ENCODE data around the gene LSMEM2. TPM values are rescaled to one million over a fixed set of nuclear protein-coding genes. Genes with fewer than 3 reads are reported as not detected.

The LSMEM2 gene
- under 1 TPM in 1 of 2 donors, not detected in 1; 0.24 TPM for total RNA-seq
- under 1 TPM; 0.15 to 0.61 (median 0.42) TPM for polyA plus RNA-seq (ENCODE audit: insufficient read length in 6 of 6)
- long read RNA-seq, donor 1, result 0 reads
- long read RNA-seq, donor 2, result 0 reads
- long read RNA-seq, donor 3, result 0 reads
- long read RNA-seq, donor 4, result 0 reads
- long read RNA-seq, donor 5, result 0 reads
- long read RNA-seq, donor 6, result 0 reads
- long read RNA-seq, donor 7, result 0 reads
- long read RNA-seq, donor 8, result 0 reads
- long read RNA-seq, donor 9, result 0 reads
- long read RNA-seq, donor 10, result 0 reads
- long read RNA-seq, donor 11, result 0 reads
- long read RNA-seq, donor 12, result 0 reads

GRCh38 chr3:50278880-50279224 is at the start of gene LSMEM2:
TSS of gene LSMEM2 (plus strand) at chr3:50279087. CDS start at chr3:50279114, 27 bp downstream.
- ATAC-seq (no peak), DNase-seq (peak in 1 of 4 donors; percentile 36)
- H3K27me3 ChIP-seq, result peaks cover 0 to 41% of the 10 kb centered on the region in 2 donors
- no peak within 1 kb of the TSS for H3K27ac ChIP-seq
- H3K9me3 ChIP-seq, result no peaks in the 10 kb centered on the region
- TF ChIP-seq CTCF (IDR thresholded peaks at IDR 0.05), result no peak
- peaks cover 0 to 11% of the 10 kb centered on the region in 2 donors for H3K4me1 ChIP-seq
- no peak within 1 kb of the TSS for H3K4me3 ChIP-seq
- H3K36me3 ChIP-seq, result peaks cover 0 to 10% of the 10 kb centered on the region in 2 donors
- intact Hi-C loops (cut with DNase I), result no loop called here

- peak overlapping the region in 1 of 2 donors; percentile 81 for H3K27ac ChIP-seq
- H3K4me1 ChIP-seq, result peaks cover 17 to 64% of the 10 kb centered on the region in 2 donors
- DNase-seq (no peak), ATAC-seq (no peak)
- peaks cover 0 to 13% of the 10 kb centered on the region in 2 donors for H3K27me3 ChIP-seq
- TF ChIP-seq CTCF (IDR thresholded peaks at IDR 0.05), result no peak
- H3K9me3 ChIP-seq, result no peaks in the 10 kb centered on the region
- no peak overlapping the region for H3K4me3 ChIP-seq
- intact Hi-C loops (cut with DNase I), result loop anchor here in 1 of 2 donors (5.0 kb wide), 2 partner anchors 37 to 43 kb away; partner anchors contain the start of gene GNAT1
- H3K36me3 ChIP-seq, result no peaks in the 10 kb centered on the region
Measured at GRCh38 chr3:50229490-50229889, 49.4 kb upstream of the LSMEM2 start.

- H3K27ac ChIP-seq, result peak overlapping the region in 1 of 2 donors; percentile 81
- H3K4me3 ChIP-seq, result no peak overlapping the region
- ATAC-seq (no peak), DNase-seq (no peak)
- H3K36me3 ChIP-seq, result no peaks in the 10 kb centered on the region
- peaks cover 0 to 10% of the 10 kb centered on the region in 2 donors for H3K27me3 ChIP-seq
- H3K9me3 ChIP-seq, result no peaks in the 10 kb centered on the region
- TF ChIP-seq CTCF (IDR thresholded peaks at IDR 0.05), result no peak
- H3K4me1 ChIP-seq, result peaks cover 17 to 71% of the 10 kb centered on the region in 2 donors
- intact Hi-C loops (cut with DNase I), result no loop called here
Measured at GRCh38 chr3:50230104-50230793, 48.6 kb upstream of the LSMEM2 start.

GRCh38 chr3:50230794-50231125 is 48.1 kb upstream of the LSMEM2 start:
- Histone ChIP-seq H3K36me3 (no peaks in the 10 kb centered on the region), H3K4me1 (peaks cover 17 to 73% of the 10 kb centered on the region in 2 donors), H3K9me3 (no peaks in the 10 kb centered on the region), H3K27ac (peak overlapping the region in 1 of 2 donors; percentile 81), H3K4me3 (no peak overlapping the region), H3K27me3 (peaks cover 0 to 5% of the 10 kb centered on the region in 2 donors)
- no peak for TF ChIP-seq CTCF (IDR thresholded peaks at IDR 0.05)
- ATAC-seq, result no peak
- intact Hi-C loops (cut with DNase I), result no loop called here
- no peak for DNase-seq

GRCh38 chr3:50231581-50231980 is 47.3 kb upstream of the LSMEM2 start:
- intact Hi-C loops (cut with DNase I), result no loop called here
- no peak for ATAC-seq

More at GRCh38 chr3:50231581-50231980, 47.3 kb upstream of the LSMEM2 start:
- peaks cover 14 to 64% of the 10 kb centered on the region in 2 donors for H3K4me1 ChIP-seq
- no peak overlapping the region for H3K4me3 ChIP-seq
- no peak for DNase-seq
- no peaks in the 10 kb centered on the region for H3K27me3 ChIP-seq
- no peaks in the 10 kb centered on the region for H3K36me3 ChIP-seq
- no peaks in the 10 kb centered on the region for H3K9me3 ChIP-seq
- TF ChIP-seq CTCF (IDR thresholded peaks at IDR 0.05), result no peak
- H3K27ac ChIP-seq, result no peak overlapping the region
